Jurkat, Clone E6-1 (cell line): ENCODE measurements around the gene SLC35F6.
"Not testable (repeated sequence)": the region's sequence is repeated elsewhere in the genome, so short reads cannot be mapped to it uniquely, and the experiment has no call there.

Experiments
- DNase-seq: peaks from one replicate; pipeline ENCODE4 v3.0.0-alpha.2; 2011; ENCODE audit warnings: low read depth, low spot score
- H3K4me3 ChIP-seq: 2 replicates; pipeline ENCODE4 v1.5.1; 2011; ENCODE audit warnings: mild to moderate bottlenecking, low read length, control low read depth, moderate library complexity

Gene SLC35F6

DNA sequence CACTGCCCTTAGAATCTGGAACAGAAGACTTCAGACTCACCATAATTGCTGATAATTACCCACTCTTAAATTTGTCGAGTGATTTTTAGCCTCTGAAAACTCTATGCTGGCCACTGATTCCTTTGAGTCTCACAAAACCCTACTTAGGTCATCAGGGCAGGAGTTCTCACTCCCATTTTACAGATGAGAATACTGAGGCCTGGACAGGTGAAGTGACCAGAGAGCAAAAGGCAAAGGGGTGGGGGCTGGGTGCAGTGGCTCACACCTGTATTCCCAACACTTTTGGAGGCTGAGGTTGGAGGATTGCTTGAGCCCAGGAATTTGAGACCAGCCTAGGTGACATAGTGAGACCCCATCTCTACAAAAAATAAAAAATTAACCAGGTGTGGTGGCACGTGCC lies 34.8 kb upstream of the SLC35F6 start:
- H3K4me3 ChIP-seq = no peak overlapping the region
- DNase-seq = no peak

DNA sequence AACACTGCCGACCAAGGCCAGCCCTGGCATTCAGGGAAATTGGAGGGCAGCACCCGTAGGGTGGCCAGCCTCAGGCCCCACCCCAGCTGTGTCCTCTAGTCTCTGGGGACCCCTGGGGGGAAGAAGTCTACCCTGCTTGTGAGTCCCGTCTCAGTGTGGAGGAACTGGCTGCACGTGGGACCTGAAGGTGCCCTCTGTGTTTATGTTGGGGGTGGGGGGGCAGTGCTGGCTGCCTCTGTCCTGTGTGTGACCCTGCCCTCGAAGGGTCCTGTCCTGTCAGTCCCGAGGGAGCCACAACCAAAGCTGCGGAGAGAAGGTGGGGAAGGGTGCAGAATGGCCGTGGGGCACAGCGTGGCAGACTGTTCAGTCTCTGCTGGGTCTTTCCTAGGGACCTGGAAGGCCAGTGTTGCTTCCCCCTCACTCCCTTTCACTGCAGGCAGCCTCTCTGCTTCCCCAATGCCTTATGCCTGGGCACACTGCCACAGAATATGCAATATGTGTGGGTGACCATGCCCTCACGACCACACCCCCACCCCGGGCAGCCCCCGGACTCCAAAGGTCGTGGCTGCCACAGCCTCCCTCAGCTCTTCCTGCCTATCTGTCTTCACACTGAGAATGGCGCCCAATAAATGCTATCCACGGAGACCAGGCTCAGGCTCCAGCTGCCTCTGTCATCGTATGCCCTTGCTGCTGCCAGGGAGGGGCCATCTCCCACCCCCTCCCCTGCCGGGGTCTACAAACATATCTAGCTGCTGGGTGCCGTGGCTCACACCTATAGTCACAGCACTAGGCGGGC lies 33.3 kb upstream of the SLC35F6 start:
- H3K4me3 ChIP-seq = no peak overlapping the region
- DNase-seq = no peak

DNA sequence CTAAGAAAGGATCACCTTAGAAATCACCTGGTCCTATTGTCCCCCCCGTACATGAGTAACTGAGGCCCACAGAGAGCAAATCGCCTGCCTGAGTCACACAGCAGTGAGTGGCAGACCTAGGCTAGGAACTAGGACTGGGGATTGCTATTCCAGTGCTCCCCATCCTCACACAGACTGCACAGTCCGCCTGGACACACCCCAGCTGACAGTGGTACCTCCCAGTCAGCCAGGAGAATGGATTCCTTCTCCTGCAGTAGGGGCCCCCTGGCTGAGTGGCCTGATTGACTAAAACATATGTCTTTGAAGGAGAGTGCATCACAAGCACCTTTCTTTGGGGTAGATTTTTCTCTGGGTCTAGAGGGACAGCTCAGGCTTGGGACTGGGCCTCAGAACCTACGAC lies 32.4 kb upstream of the SLC35F6 start:
- no peak overlapping the region for H3K4me3 ChIP-seq
- DNase-seq = no peak

DNA sequence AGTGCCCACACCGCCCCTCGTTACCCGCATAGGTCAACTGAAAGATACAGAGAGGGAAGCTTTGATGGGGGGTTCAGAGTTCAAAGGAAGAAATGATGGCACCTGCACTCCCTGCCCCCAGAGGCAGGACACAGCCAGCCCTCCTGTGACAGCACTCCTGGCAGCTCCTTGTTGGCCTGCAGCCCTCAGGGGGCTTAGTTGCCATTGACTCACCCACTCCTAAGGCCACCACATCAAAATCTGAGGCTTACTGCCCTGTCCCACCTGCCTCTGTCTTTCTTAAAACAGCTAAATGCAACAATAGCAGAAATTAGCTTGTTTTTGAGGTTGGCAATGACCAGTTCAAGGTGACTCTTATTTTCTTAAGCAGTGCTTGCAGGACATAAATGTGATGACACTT lies 31.6 kb upstream of the SLC35F6 start:
- no peak for DNase-seq
- H3K4me3 ChIP-seq = no peak overlapping the region

DNA sequence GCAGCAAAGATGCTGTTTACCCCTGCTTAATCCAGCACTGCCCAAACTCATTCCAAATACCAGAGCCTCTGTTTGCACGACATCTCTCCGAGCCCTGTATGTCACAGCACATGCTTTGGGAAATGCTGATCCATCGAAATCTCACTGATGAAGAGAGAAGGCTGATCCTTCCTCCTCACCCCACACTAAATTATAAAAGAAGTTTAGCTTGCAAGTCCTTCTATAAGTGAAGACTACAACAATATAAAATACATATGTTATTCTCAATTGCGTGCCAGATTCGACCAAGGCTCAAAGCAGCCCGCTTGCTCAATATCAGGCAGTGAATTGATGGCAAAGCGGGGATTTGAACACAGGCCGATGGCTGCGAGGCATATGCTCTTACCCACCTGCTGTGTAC lies 30.7 kb upstream of the SLC35F6 start:
- H3K4me3 ChIP-seq = no peak overlapping the region
- no peak for DNase-seq

DNA sequence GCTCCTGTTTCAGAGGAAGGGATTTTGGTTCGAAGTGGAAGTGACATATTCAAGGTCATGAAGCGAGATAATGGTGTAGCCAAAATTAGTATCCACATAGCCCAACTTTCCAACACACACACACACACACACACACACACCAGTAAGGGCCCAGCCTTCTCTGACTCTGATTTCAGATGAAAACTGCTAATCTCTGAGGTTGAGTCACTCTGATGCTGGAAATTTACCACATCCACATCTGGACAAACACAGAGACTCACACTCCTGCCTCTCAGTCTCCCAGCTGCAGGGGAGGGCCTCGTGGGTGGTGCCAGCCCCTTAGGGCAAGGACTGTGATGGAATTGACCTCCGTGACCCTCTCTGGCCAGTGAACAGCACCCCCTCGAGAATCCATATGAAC lies 29.0 kb upstream of the SLC35F6 start:
- no peak overlapping the region for H3K4me3 ChIP-seq
- DNase-seq = no peak

DNA sequence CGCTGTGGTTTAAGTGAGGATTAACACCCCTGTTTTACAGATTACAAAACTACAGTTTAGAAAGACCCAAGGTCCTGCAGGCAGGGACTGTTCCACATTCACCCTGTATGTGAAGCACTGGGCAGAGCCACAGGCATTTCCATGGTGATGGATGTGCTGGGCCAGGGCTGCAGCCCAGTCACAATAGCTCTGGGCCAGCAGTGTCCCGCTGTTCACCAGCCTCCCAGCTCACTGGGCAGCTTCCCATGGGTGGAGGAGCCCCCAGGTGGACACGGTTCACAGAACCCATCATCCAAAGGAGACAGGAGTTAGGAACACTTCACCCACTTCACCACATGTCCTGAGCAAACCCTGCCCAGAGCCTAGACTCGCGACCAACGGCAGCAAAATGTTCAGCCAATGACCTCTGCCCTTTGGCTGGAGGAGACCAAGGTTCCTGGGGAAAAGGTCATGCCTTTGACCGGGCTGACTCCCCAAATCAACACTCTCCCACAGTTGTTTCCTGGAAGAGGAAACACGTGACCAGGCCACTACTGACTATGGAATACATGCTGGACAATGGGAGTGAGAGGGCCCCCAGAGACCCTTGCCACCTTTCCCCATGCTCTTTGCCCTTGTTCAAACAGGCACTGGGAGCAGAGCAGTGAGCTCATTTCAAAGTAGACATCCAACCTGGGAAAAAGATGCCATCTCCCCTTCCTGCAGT lies 28.0 kb upstream of the SLC35F6 start:
- H3K4me3 ChIP-seq = no peak overlapping the region
- DNase-seq = no peak

DNA sequence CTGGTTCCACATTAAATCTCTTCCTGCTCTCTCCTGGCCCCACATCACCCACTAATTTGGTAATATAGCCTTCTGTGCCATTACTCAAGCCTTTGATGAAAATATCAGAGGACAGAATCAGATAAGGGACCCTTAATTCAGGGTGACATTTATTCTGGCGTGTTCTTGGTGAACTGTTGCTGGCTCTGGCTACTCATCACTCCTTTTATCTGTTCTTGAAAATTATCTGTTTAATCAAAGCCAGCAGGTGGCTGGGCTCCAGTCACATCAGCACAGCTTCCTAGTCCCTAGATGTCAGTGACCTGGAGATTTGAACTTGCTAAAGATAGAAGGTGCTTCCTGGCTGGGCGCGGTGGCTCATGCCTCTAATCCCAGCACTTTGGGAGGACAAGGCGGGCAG lies 26.9 kb upstream of the SLC35F6 start:
- DNase-seq = no peak

DNA sequence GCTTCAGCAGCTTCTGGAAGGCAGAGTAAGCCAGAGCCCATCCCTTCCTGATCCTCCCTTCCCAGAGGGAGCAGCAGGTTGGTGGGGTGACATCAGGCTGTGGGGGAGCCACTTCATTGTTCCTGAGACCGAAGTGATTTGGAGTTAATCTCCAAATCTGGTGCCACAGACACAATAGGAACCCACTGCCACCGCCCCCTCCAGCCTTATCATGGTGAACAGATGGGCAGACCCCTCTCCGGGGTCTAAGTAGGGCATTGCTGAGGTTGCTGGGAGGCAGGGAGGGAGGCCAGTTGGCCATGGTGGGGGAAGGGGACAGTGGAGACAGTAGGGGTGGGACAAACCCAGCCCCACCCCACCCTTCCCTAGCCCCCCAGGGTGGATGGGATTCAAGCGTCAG lies 25.6 kb upstream of the SLC35F6 start:
- DNase-seq = no peak

More for the DNA sequence above, 26.9 kb upstream of the SLC35F6 start:
- H3K4me3 ChIP-seq = no peak overlapping the region

DNA sequence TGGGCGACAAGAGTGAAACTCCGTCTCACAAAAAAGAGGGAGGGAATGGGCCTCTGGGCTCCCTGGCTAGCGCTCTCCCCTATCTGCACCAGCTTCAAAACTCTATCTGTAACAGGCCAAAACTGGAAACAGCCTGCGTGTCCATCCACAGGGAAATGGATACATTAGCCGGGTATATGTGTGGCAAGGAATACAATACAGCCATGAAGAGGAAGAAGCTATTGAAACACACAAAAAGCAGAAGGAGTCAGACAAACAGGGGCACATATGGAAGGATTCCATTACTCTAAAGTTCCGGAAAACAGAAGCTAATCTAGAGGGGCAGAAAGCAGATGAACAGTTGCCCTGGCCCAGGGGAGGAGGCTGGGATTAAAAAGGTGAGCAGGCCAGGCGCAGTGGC lies 24.6 kb upstream of the SLC35F6 start:
- no peak for DNase-seq
- no peak overlapping the region for H3K4me3 ChIP-seq

More for the DNA sequence above, 25.6 kb upstream of the SLC35F6 start:
- H3K4me3 ChIP-seq = no peak overlapping the region

DNA sequence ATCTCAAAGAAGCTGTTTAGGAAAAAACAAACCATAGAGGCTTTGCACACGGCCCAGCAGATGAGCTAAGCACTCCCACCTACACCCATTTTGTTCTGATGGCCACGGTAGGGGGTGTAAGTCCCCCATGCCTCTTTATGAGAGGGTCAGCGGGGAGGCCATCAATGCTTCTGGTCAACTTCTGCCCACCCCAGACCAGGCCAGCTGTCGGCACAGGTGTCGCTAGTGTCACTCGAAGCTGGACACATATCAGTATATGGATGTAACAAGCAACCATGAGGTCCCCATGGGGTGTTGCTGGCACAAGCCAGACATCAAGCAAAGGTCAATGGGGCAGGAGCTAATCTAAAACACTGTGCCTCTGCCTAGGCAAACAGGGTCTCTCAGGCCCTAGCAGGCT lies 23.7 kb upstream of the SLC35F6 start:
- H3K4me3 ChIP-seq = no peak overlapping the region
- no peak for DNase-seq

DNA sequence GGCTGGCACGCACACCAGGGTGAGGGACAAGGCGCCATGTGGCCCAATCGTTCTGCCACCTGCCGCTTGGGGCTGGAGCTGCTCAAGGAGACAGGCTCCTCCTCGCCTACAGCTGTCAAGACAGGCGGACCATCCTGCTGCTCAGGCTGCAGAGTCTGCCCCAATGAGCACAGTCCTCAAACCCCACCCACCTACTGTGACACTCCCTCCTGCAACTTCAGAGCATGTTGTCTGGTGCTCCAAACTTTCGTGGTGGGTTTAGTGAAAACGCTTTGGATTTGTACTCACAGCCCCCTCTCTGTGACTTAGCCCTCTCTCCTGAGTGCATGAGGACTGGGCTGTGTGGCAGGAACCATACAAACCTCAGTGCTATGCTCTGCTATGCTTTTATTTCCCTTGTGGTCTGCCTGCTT lies 23.2 kb upstream of the SLC35F6 start:
- no peak overlapping the region for H3K4me3 ChIP-seq

DNA sequence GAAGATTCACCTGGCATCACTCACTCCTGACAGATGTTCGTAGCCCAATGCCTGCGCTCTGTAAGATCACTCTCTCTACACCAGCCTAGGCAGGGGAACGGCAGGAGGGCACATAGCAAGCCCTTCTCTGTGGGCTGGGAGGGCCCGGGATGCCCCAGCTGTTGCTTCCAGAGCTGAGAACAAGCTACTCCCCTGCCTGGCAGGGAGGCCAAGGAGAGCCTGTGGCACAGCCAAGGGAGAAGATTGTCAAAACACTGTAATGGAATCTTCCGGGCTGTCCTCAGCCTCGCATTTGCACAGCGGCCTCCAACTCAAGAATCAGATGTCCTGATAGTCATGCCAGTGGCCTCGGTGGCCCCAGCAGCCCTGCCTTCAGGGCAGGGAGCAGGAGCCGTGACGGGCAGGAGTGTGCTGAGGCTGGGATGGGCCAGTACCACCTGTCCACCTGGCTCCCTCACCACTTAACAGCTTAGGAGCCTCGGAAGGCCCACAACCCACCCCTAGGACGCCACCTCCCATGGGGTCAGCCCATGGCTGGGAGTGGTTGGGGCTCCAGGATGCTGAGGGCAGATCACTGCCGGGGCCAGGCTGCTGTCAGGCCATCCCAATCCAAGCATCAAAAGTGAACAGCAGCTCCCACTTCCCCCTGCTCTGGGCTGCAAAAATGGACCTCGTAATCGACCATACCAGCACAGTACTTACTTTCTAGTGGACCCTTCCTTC lies 21.9 kb upstream of the SLC35F6 start:
- no peak overlapping the region for H3K4me3 ChIP-seq
- no peak for DNase-seq

More for the DNA sequence above, 23.2 kb upstream of the SLC35F6 start:
- DNase-seq = peak; percentile 78

DNA sequence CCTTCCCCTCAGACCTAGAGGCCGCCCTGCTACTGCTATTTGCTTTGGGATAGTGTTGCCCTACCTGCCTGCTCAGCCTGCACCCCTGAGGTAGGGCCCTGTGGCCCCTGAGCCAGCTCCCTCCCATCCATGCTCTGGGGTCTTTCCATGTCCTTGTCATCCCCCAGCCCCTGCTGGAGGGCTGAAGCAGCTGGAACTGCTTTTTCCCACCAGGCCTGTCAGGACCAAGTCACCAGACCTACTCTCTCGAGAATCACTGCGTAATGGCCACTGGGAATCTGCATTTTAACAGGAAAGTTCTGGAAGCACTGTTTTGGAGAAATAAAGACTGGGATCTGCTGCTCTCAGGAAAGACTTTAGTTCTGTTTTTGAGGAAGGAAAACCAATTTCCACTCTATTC lies 20.2 kb upstream of the SLC35F6 start:
- H3K4me3 ChIP-seq = no peak overlapping the region
- no peak for DNase-seq

DNA sequence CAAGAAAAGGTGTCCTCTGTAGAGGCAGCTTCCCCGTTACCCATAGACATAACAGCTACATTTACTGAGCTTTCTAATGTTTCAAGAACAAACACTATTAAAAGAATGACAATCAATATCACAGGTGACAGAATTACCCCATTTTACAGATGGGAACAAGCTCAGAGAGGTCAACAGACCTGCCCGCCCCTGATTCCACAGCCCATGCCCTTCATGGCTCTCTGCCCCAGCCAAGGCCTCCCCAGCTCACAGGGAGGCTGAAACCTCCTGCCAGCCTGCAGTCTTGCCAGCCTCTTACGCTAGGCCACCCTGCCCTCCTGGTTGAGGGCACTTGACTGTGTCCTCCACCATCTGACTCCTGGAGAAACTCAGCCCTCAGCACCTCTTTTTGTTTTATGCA lies 19.1 kb upstream of the SLC35F6 start:
- DNase-seq = no peak
- H3K4me3 ChIP-seq = no peak overlapping the region

DNA sequence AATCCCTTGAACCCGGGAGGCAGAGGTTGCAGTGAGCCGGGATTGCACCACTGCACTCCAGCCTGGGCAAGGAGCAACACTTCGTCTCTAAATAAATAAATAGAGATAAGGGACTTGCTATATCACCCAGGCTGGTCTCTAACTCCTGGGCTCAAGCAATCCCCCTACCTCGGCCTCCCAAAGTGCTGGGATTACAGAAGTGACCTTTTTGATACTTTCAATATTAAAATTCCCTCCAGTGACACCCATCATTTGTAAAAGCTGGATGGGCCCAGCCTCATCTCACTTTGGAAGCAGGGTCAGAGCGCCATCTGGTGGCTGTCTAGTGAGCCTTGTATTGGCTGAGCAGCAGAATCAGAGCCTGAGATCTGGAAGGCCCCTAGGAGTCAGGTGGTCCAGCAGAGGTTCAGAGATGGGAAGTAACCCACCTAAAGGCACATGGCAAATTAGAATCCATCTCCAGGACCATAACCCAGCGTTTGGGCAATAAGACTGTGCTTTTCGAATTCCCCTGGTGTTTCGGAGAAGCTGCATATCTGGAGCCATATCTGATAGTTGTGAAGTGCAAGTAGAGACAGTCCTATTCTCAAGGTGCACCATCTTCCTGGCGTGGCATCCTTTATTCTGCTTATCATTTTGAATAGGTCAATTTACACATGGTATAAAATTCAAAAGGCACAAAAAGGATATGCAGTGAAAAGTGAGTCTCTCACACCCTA lies 18.3 kb upstream of the SLC35F6 start:
- H3K4me3 ChIP-seq = no peak overlapping the region
- peak; percentile 72 for DNase-seq

DNA sequence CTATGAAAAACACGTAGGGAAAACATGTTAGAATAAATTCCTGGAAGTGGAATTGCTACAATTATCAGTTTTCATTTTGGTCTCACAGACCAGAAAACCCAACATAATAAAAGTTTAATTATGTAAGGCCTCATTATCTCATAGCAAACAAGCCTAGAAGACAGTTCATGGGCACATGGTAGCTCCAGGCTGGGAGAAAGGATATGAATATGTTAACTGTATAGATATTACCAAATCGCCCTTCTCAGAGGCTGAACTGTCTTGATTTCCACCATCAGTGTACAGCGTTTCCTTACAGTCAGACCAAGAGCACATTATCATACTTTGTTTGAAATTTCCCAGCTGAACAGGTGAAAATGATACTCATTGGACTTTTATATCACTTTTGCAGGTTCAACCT lies 17.1 kb upstream of the SLC35F6 start:
- no peak overlapping the region for H3K4me3 ChIP-seq
- DNase-seq = no peak

DNA sequence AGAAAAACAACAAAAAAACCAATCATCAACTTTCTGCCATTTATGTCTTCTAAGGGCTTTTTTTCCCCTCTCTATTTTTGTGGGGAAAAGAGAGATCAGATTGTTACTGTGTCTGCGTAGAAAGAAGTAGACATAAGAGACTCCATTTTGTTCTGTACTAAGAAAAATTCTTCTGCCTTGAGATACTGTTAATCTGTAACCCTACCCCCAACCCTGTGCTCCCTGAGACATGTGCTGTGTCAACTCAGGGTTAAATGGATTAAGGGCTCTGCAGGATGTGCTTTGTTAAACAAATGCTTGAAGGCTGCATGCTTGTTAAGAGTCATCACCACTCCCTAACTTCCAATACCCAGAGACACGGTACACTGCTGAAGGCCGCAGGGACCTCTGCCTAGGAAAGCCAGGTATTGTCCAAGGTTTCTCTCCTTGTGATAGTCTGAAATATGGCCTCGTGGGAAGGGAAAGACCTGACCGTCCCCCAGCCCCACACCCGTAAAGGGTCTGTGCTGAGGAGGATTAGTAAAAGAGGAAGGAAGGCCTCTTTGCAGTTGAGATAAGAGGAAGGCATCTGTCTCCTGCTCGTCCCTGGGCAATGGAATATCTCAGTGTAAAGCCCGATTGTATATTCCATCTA lies 14.2 kb upstream of the SLC35F6 start:
- not testable (repeated sequence) for DNase-seq, H3K4me3 ChIP-seq

DNA sequence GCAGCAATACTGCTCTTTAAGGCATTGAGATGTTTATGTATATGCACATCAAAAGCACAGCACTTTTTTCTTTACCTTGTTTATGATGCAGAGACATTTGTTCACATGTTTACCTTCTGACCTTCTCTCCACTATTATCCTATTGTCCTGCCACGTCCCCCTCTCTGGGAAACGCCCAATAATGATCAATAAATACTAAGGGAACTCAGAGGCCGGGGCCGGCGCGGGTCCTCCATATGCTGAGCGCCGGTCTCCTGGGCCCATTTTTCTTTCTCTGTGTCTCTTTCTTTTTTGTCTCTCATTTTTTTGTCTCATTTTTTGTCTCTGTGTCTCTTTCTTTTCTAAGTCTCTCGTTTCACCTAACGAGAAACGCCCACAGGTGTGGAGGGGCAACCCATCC lies 13.6 kb upstream of the SLC35F6 start:
- not testable (repeated sequence) for H3K4me3 ChIP-seq, DNase-seq
